ENCODE data around the gene ABHD12. TPM values are rescaled to one million over a fixed set of nuclear protein-coding genes. Genes with fewer than 3 reads are reported as not detected.

Gene ABHD12
- total RNA-seq, 4 donors from 2014 or later, result 10.0 to 47.6 (median 36.3) TPM

- no peak for DNase-seq
- H3K4me3 ChIP-seq, result no peak overlapping the region
- H3K36me3 ChIP-seq, result no peaks in the 10 kb centered on the region
- H3K27ac ChIP-seq, result no peak overlapping the region
- no peaks in the 10 kb centered on the region for H3K9me3 ChIP-seq
- no peaks in the 10 kb centered on the region for H3K27me3 ChIP-seq
- intact Hi-C loops (cut with DNase I; ENCODE audit: low total_unique reads), result loop anchor here (10.0 kb wide), 1 partner anchor 105 kb away; the partner anchor contains the start of gene ABHD12
- H3K4me1 ChIP-seq, result no peaks in the 10 kb centered on the region
- TF ChIP-seq CTCF (IDR thresholded peaks at IDR 0.05), result no peak
- no peak for TF ChIP-seq POLR2A (IDR thresholded peaks at IDR 0.05)
Observed at GRCh38 chr20:25289886-25290597, 100.6 kb downstream of the ABHD12 start.

DNA sequence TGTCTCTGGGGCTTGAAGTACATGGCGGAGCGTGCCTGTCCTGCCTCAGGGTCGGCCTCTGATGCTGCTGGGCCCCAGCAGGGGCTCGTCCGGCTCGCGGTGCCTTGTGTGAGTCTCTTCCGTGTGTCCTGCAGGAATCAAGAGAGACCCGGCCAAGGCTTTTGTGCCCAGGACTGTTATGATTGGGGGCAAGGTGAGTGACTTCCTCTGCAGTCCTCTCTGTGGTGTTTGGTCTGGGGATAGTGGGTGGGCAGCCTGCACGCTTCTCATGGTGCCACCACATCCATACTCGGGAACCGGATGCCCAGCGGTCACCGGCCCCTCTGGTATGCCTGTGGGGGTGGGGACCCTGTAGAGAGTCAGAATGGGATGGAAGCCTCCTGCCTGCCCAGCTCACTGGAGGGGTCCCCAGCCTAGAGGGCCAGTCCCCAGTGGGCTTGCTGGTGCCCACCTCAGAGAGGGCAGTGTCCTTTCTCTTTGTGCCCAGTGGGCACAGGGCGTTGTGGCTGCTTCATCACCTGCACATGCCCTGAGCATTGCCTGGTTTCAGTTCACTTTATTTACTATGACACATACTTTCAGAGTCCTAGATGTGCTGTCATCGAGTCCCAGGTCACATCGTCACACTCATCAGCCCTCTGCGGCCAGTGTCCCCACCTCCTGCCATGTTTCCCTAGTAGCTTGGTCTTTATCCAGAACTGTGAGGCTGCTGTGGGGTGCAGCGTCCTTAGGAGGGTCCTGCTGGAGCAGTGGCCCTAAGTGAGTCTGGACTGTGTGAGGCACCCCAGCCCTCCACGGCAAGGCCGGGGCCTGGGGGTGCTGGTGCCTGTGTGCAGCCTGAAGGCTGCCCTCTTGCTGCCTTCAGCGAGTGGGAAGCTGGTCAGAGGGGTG is 102.1 kb downstream of the ABHD12 start:
- intact Hi-C loops (cut with DNase I; ENCODE audit: low total_unique reads), result no loop called here
- no peak overlapping the region for H3K4me3 ChIP-seq
- H3K36me3 ChIP-seq, result no peaks in the 10 kb centered on the region
- DNase-seq, result peak in 1 of 2 donors; percentile 9
- H3K27me3 ChIP-seq, result no peaks in the 10 kb centered on the region
- TF ChIP-seq CTCF (IDR thresholded peaks at IDR 0.05), result no peak
- no peak for TF ChIP-seq POLR2A (IDR thresholded peaks at IDR 0.05)
- no peak overlapping the region for H3K27ac ChIP-seq
- no peaks in the 10 kb centered on the region for H3K9me3 ChIP-seq
- no peaks in the 10 kb centered on the region for H3K4me1 ChIP-seq

- no peaks in the 10 kb centered on the region for H3K4me1 ChIP-seq
- no peak overlapping the region for H3K4me3 ChIP-seq
- no peak overlapping the region for H3K27ac ChIP-seq
- intact Hi-C loops (cut with DNase I; ENCODE audit: low total_unique reads), result no loop called here
- peak in 1 of 2 donors; percentile 9 for DNase-seq
- TF ChIP-seq CTCF (IDR thresholded peaks at IDR 0.05) (no peak), POLR2A (IDR thresholded peaks at IDR 0.05) (no peak)
- H3K36me3 ChIP-seq, result no peaks in the 10 kb centered on the region
- no peaks in the 10 kb centered on the region for H3K27me3 ChIP-seq
- no peaks in the 10 kb centered on the region for H3K9me3 ChIP-seq
Observed at GRCh38 chr20:25287631-25288290, 102.9 kb downstream of the ABHD12 start.

GRCh38 chr20:25286917-25287316 is 103.7 kb downstream of the ABHD12 start:
- Histone ChIP-seq H3K27ac (no peak overlapping the region), H3K27me3 (no peaks in the 10 kb centered on the region), H3K9me3 (no peaks in the 10 kb centered on the region), H3K4me3 (no peak overlapping the region), H3K36me3 (no peaks in the 10 kb centered on the region), H3K4me1 (no peaks in the 10 kb centered on the region)
- DNase-seq, result peak in 1 of 2 donors; percentile 8
- intact Hi-C loops (cut with DNase I; ENCODE audit: low total_unique reads), result no loop called here
- TF ChIP-seq CTCF (IDR thresholded peaks at IDR 0.05) (no peak), POLR2A (IDR thresholded peaks at IDR 0.05) (no peak)

Data from uterus (tissue), 4 donors.